Measurements from ENCODE around the gene PTTG2.
"Not testable (repeated sequence)": the region's sequence is repeated elsewhere in the genome, so short reads cannot be mapped to it uniquely, and the experiment has no call there.

PTTG2 gene

DNA sequence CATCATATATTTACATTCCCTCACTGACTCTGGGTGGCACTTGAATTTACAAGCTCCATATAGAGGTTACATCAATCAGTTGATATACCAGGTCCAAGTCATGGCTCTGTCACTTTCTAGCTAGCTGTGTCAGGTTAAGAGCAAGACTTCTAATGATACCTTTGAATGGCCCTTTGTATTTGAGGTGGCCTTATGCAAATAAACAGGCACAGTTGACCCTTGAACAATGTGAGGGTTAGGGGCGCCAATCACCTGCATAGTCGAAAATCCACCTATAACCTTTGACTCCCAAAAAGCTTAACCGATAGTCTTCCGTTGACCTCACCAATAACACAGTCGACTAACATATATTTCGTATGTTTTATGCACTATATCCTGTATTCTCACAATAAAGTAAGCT, 1.3 kb upstream of the PTTG2 start:
- DNase-seq, result no peak

- DNase-seq, result no peak
These were observed 667 bp downstream of the PTTG2 start for GRCh38 chr4:37960679-37961450.

DNA sequence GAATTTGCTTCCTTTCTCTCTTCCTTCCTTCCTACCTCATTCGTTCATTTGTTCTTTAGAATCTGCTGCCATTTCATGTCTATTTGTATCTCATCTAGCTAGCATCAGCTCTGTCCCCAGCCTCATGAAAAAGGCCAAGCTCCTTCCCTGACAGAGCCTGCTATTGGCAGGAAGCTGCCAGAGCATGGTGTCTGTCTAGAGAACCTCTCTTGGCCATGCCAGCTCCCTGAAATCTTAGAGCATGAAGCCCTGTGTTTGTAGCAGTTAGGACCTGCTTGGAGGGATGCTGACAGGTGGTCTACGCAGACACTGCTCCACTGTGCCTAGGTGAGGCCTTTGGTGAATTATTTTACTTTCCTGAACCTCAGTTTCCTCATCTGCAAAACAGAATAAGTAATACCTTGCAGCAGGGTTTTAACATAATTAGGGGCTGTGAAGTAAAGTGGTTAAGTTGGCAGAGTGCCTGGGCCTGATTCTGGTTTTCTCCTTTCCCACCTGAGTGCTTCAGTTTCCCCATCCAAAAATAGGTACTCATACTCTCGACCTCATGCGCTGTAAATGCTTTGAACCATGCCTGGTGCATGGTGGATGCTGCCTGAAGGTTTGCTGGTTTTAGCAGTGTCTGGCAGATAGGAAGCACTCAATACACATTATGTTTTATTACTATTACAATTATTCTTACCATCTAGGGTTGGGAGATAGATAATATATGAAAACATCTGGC, 4.7 kb downstream of the PTTG2 start:
- no peak for DNase-seq

DNA sequence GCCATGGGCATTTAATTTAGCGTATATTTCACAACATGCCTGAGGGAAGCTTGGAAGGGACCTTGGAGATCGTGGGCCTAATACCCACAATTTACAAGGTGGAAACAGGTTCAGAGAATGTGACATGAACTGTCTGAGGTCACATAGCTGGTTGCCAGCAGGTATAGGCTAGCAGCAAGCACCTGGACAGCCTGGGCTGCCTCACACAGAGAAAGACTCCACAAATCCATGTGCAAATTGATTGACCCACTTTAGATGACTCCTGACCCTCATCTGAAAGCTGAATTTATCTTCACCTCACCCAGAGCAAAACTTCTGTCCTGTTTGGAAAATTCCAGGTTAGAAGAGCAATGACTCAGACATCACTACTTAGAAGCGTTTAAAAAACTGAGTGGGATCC, 5.8 kb downstream of the PTTG2 start:
- DNase-seq, result no peak

GRCh38 chr4:37967736-37968135, 7.5 kb downstream of the PTTG2 start:
- DNase-seq, result no peak

- no peak for DNase-seq
These were observed 8.5 kb downstream of the PTTG2 start for GRCh38 chr4:37968747-37969146.

- DNase-seq, result no peak
These were observed 10.5 kb downstream of the PTTG2 start for GRCh38 chr4:37970702-37971101.

GRCh38 chr4:37971202-37971601, 11.0 kb downstream of the PTTG2 start:
- DNase-seq, result no peak

GRCh38 chr4:37973441-37973840, 13.2 kb downstream of the PTTG2 start:
- no peak for DNase-seq

- not testable (repeated sequence) for DNase-seq
These were observed 15.2 kb downstream of the PTTG2 start for GRCh38 chr4:37975321-37975822.

- DNase-seq, result no peak
These were observed 16.3 kb downstream of the PTTG2 start for GRCh38 chr4:37976507-37976906.

DNA sequence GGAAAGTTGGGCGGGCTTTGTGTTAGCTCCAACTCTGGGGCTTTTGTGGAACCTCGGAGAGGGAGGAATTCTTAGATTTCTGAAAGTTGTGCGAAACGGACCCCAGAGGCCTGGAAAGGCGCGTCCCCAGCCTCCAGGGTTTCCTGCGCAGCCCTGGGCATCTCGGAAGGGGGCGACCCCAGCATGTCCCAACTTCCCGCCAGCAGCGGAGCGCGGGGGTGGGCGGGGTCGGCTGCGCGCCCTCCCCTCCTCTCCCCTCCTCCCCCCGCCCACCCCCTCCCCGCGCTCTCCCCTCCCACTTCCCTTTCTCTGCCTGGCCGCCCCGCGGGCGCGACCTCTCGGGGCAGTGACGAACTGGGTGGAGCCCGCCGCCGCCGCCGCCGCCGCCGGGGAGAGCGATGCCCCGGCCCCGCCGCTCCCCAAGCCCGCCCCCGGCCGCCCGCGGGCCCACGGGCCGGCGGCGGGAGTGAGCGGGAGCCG, 16.8 kb downstream of the PTTG2 start:
- DNase-seq, result peak; percentile 51

GRCh38 chr4:37977471-37978247, 17.5 kb downstream of the PTTG2 start:
- DNase-seq, result peak; percentile 41

DNA sequence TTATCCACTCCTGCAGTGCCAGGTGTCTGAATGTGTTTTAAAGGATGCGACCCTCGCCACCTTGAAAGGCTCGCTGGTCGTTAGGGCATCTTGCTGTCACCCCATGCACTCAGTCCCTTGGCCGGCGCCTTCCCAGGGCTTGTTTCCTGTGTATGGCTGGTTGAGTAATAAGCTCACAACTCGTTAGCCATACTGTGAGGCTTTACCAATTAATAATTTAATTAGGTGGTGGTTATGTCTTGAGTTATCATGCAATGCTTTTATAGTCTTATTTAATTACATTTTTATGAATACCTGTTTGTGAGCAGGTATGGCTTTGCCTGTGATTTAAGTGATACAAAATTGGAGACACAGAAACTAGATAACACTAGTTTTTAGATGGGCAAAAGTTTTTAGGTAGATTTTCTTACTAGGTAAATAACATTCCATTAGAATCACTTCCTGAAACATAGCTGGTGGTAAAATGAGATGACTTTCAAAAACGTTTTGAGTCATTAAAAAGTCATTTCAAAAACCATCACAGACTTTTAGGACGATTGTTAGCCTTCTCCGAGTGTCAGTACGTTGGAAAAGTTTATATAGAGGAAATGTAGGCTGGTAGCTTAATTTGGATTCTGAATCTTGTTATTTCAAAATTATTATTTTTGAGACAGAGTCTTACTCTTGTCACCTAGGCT, 18.2 kb downstream of the PTTG2 start:
- no peak for DNase-seq

DNA sequence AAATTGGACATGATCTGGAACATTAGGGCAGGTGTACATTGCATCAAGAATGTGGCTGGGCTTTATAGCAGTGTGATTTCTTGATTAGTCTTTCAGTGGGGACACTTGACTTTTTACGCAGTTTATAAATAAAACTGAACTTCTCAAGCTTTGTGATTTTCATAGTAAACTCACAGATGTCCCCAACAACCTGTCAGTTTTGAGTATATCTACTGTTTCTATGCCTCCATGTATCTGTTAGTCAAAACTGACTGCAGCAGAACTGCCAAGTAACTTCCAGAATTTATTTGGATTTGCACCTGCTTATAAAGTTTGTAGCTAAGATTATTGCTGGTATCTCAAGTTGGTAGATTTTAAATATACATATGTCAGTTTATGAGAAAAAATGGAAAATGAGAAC, 20.0 kb downstream of the PTTG2 start:
- DNase-seq, result no peak

GRCh38 chr4:37981425-37981824, 21.2 kb downstream of the PTTG2 start:
- DNase-seq, result no peak

DNA sequence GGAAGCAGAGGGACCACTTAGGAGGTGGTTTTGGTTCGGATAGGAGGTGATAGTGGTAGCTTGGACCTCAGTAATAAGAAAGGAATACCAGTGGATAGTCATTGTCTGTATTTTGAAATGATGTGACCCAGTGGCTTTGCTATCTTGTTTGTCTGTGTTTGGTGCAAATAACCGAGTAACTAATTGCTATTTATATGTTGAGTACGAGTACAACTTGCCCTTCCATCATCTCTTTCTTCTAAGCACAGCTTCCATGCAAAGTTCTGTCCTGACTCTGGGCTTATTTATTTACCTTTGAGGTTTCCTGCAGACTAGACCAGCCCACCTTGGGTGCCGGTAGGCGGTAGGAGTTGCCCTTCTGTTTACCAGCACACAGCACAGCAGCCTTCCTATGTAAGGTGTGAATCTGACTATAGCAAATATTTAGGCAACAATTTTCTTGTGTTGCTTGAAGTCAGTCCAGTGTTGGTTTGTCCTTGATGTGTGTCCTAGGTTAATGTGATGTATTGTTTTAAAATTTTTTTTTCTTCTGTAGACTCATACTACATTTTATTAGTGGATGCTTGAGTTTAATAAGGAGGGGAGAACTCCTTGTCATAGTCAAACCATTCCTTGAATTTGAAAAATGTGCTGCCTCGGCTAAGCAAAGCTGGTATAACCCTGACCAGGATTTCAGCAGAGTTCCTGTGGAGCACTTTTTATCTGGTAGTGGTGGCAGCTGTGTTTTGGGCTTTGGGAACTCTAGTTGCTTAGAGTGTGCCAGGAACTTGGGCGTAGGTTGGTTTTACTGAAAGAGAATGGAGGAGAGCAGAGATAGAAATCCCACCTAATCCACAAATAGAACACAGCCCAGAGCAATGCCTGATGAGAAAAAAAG, 21.9 kb downstream of the PTTG2 start:
- no peak for DNase-seq

DNA sequence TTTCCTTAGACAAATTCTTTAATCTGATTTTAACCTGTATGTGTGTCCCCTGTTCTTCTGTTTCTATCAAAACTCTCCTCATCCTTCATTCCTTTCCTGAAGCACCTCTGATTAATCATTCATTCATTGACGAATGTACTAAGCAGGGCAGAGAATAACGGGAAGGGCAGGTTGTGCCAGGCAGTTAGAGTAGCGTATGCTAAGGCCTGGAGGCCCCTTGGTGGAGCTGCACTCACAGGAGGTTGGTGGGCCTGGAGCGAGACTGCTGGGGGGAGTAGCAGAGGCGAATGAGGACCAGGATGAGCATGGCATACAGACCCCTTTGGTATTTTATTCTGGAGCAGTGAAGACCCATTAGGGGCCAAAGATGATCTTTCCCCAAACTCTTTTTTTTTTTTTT, 22.5 kb downstream of the PTTG2 start:
- DNase-seq, result no peak

DNA sequence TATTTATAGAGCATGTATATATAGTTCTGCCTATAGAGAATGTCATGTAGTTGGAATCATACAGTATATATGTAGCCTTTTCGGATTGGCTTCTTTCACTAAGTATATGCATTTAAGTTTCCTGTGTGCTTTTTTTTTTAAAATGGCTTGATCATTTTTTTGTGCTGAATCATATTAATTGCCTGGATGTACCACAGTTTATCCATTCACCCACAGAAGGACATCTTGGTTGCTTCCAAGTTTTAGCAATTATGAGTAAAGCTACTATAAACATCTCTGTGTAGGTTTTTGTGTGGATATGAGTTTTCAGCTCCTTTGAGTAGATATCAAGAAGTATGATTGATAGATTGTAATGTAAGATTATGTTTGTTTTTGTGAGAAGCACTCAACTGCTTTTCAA, 23.8 kb downstream of the PTTG2 start:
- no peak for DNase-seq

DNA sequence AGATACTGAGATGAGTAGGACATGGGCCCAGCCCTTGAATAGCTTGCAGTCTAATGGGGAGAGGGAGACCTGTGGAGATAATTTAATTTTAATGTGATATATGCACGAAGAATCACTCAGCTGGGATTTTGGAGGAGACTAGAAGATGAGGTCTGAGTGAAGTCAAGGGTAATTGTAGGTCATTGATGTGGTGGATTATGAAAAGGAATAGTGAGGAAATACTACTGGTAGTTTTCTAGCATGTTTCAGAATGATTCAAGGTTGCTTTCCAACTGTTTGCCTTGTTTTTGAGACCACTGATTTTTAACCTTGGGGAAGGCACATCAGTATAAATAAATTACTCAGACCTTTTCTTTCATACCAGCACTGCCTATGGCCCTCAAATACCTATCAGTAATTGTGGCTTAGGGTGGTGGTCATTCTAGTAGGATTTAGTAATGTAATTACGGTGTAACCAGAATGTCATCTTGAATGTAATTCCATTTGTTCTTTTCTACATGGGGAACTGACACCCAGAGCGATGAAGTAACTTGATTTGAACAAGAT, 25.6 kb downstream of the PTTG2 start:
- DNase-seq, result no peak

- no peak for DNase-seq
These were observed 28.5 kb downstream of the PTTG2 start for GRCh38 chr4:37988670-37989069.
